GM13976 (cell line): ENCODE data around the gene ENAM.
"Not testable (repeated sequence)": the region's sequence is repeated elsewhere in the genome, so short reads cannot be mapped to it uniquely, and the experiment has no call there.

Experiments
- DNase-seq: peaks from one replicate; pipeline ENCODE4 v3.0.0; 2012; ENCODE audit warnings: low spot score
- CTCF ChIP-seq: IDR thresholded peaks from 2 replicates; pipeline ENCODE4 v1.5.1; 2012; ENCODE audit warnings: borderline replicate concordance, mild to moderate bottlenecking; ENCODE audit not compliant: insufficient read depth; ENCODE audit errors: extremely low read depth, missing control alignments, control extremely low read depth
- in situ Hi-C: fragments of 300-500 bp; cut with MboI; formaldehyde crosslinking; loops from one replicate; pipeline ENCODE4 v1.12.0; 2022; ENCODE audit warnings: low sequenced_read_pairs, mixed read lengths, inconsistent platforms; ENCODE audit not compliant: unreplicated experiment

The ENAM gene

GRCh38 chr4:70660106-70660505 is 31.6 kb downstream of the ENAM start:
- in situ Hi-C loops = loop anchor here (25.0 kb wide), 1 partner anchor 352 kb away; no protein-coding TSS in a partner anchor
- no peak for DNase-seq
- TF ChIP-seq CTCF = no peak

GRCh38 chr4:70661309-70661922 is 32.9 kb downstream of the ENAM start:
- not testable (repeated sequence) for DNase-seq
- in situ Hi-C loops = loop anchor here (25.0 kb wide), 1 partner anchor 351 kb away; no protein-coding TSS in a partner anchor

GRCh38 chr4:70666369-70666768 is 37.8 kb downstream of the ENAM start, which contains the start of gene JCHAIN:
JCHAIN (minus strand) TSS chr4:70666508; CDS start chr4:70666490, 18 bp downstream.
- in situ Hi-C loops = loop anchor here (25.0 kb wide), 1 partner anchor 346 kb away; no protein-coding TSS in a partner anchor
- TF ChIP-seq CTCF = no peak
- DNase-seq = no peak

GRCh38 chr4:70667740-70668535 is 39.4 kb downstream of the ENAM start:
- in situ Hi-C loops = loop anchor here (25.0 kb wide), 1 partner anchor 344 kb away; no protein-coding TSS in a partner anchor
- DNase-seq = no peak
- no peak for TF ChIP-seq CTCF

- TF ChIP-seq CTCF = no peak
- in situ Hi-C loops = loop anchor here (25.0 kb wide), 1 partner anchor 342 kb away; no protein-coding TSS in a partner anchor
- no peak for DNase-seq
Measured at GRCh38 chr4:70670332-70671014, 41.9 kb downstream of the ENAM start.

- DNase-seq = no peak
- no peak for TF ChIP-seq CTCF
- in situ Hi-C loops = loop anchor here (25.0 kb wide), 1 partner anchor 341 kb away; no protein-coding TSS in a partner anchor
Measured at GRCh38 chr4:70671091-70671490, 42.5 kb downstream of the ENAM start.
